ENCODE measurements around the gene CHN1. TPM values are rescaled to one million over a fixed set of nuclear protein-coding genes. Genes with fewer than 3 reads are reported as not detected.

The CHN1 gene
- total RNA-seq, 2 experiments from 2014 or later: 5.3 to 5.6 TPM

- ATAC-seq (ENCODE audit: poor library complexity) (no peak), DNase-seq (no peak)
- intact Hi-C loops (cut with DNase I, micrococcal nuclease): no loop called here
- H3K36me3 Mint-ChIP-seq (ENCODE audit: low read depth): no peaks in the 10 kb centered on the region
- Histone ChIP-seq H3K4me1 (ENCODE audit: insufficient read depth, low read length) (peaks cover 15% of the 10 kb centered on the region), H3K36me3 (ENCODE audit: insufficient read depth, low read length) (no peaks in the 10 kb centered on the region), H3K27ac (ENCODE audit: low read depth in 1 of 2, low read length in 2 of 2) (no peak overlapping the region), H3K4me3 (ENCODE audit: low read length) (no peak overlapping the region), H3K27me3 (ENCODE audit: control insufficient read depth in 1 of 2, insufficient read depth in 2 of 2, low read length in 2 of 2) (no peaks in the 10 kb centered on the region), H3K9me3 (ENCODE audit: control insufficient read depth in 1 of 2, insufficient read depth in 1 of 2, low read length in 2 of 2) (no peaks in the 10 kb centered on the region)
- H3K4me1 Mint-ChIP-seq (ENCODE audit: low read depth): peaks cover 14% of the 10 kb centered on the region
- ChIA-PET POLR2A (no interaction called here), CTCF (interaction anchor here (0.6 to 1.7 kb wide), 2 partner anchors 36 to 92 kb away, joined by 3 to 5 read pairs; no protein-coding TSS in a partner anchor)
- H3K9me3 Mint-ChIP-seq: no peaks in the 10 kb centered on the region
- H3K27me3 Mint-ChIP-seq: no peaks in the 10 kb centered on the region
- TF ChIP-seq, protein P1, sequence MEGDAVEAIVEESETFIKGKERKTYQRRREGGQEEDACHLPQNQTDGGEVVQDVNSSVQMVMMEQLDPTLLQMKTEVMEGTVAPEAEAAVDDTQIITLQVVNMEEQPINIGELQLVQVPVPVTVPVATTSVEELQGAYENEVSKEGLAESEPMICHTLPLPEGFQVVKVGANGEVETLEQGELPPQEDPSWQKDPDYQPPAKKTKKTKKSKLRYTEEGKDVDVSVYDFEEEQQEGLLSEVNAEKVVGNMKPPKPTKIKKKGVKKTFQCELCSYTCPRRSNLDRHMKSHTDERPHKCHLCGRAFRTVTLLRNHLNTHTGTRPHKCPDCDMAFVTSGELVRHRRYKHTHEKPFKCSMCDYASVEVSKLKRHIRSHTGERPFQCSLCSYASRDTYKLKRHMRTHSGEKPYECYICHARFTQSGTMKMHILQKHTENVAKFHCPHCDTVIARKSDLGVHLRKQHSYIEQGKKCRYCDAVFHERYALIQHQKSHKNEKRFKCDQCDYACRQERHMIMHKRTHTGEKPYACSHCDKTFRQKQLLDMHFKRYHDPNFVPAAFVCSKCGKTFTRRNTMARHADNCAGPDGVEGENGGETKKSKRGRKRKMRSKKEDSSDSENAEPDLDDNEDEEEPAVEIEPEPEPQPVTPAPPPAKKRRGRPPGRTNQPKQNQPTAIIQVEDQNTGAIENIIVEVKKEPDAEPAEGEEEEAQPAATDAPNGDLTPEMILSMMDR (IDR thresholded peaks at IDR 0.05): no peak
- no peak overlapping the region for H3K27ac Mint-ChIP-seq
- H3K4me3 Mint-ChIP-seq: no peak overlapping the region
Observed at GRCh38 chr2:174785481-174785880, 219.7 kb downstream of the CHN1 start.

- TF ChIP-seq, protein P1 (IDR thresholded peaks at IDR 0.05): no peak
- no peak for ATAC-seq (ENCODE audit: poor library complexity)
- DNase-seq: no peak
- Histone ChIP-seq H3K9me3 (ENCODE audit: control insufficient read depth in 1 of 2, insufficient read depth in 1 of 2, low read length in 2 of 2) (no peaks in the 10 kb centered on the region), H3K27ac (ENCODE audit: low read depth in 1 of 2, low read length in 2 of 2) (no peak overlapping the region), H3K36me3 (ENCODE audit: insufficient read depth, low read length) (no peaks in the 10 kb centered on the region), H3K4me1 (ENCODE audit: insufficient read depth, low read length) (peaks cover 21% of the 10 kb centered on the region), H3K27me3 (ENCODE audit: control insufficient read depth in 1 of 2, insufficient read depth in 2 of 2, low read length in 2 of 2) (no peaks in the 10 kb centered on the region), H3K4me3 (ENCODE audit: low read length) (no peak overlapping the region)
- no peaks in the 10 kb centered on the region for H3K36me3 Mint-ChIP-seq (ENCODE audit: low read depth)
- no peak overlapping the region for H3K4me3 Mint-ChIP-seq
- H3K27me3 Mint-ChIP-seq: no peaks in the 10 kb centered on the region
- H3K27ac Mint-ChIP-seq: no peak overlapping the region
- intact Hi-C loops (cut with DNase I, micrococcal nuclease): no loop called here
- peaks cover 20% of the 10 kb centered on the region for H3K4me1 Mint-ChIP-seq (ENCODE audit: low read depth)
- ChIA-PET CTCF (interaction anchor here (0.6 to 1.7 kb wide), 2 partner anchors 36 to 93 kb away, joined by 3 to 5 read pairs; no protein-coding TSS in a partner anchor), POLR2A (no interaction called here)
- no peaks in the 10 kb centered on the region for H3K9me3 Mint-ChIP-seq
Observed at GRCh38 chr2:174784909-174785308, 220.3 kb downstream of the CHN1 start.

DNA sequence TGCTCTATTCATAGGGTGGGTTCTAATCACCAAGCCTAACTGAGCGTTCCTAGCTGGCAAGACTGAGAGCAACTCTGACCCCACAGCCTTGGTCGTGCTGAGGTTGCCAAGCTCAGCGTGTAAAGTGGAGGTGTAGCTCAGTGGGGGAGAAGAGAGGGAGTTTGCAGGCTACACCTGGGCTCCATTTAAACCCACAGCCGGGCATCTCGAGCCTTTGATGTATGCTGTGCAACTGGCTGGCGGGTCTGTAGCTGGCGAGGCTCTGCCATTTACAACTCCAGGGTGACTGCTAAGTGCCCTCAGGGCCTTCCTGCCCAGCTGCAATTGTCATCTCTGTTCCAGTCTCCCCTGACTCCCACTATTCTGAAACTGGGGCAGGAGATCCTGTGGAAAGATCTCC, 220.9 kb downstream of the CHN1 start:
- H3K4me3 ChIP-seq (ENCODE audit: low read length): no peak overlapping the region
- no peak overlapping the region for H3K4me3 Mint-ChIP-seq
- H3K4me1 Mint-ChIP-seq (ENCODE audit: low read depth): peaks cover 24% of the 10 kb centered on the region
- H3K27me3 Mint-ChIP-seq: no peaks in the 10 kb centered on the region
- no peaks in the 10 kb centered on the region for H3K36me3 ChIP-seq (ENCODE audit: insufficient read depth, low read length)
- intact Hi-C loops (cut with DNase I, micrococcal nuclease): no loop called here
- no peaks in the 10 kb centered on the region for H3K36me3 Mint-ChIP-seq (ENCODE audit: low read depth)
- peaks cover 26% of the 10 kb centered on the region for H3K4me1 ChIP-seq (ENCODE audit: insufficient read depth, low read length)
- H3K27me3 ChIP-seq (ENCODE audit: control insufficient read depth in 1 of 2, insufficient read depth in 2 of 2, low read length in 2 of 2): no peaks in the 10 kb centered on the region
- CTCF ChIA-PET: interaction anchor here (1.7 kb wide), 1 partner anchor 35 kb away, joined by 5 read pairs; no protein-coding TSS in a partner anchor
- H3K27ac Mint-ChIP-seq: no peak overlapping the region
- H3K9me3 ChIP-seq (ENCODE audit: control insufficient read depth in 1 of 2, insufficient read depth in 1 of 2, low read length in 2 of 2): no peaks in the 10 kb centered on the region
- H3K9me3 Mint-ChIP-seq: no peaks in the 10 kb centered on the region
- no peak overlapping the region for H3K27ac ChIP-seq (ENCODE audit: low read depth in 1 of 2, low read length in 2 of 2)
- TF ChIP-seq, protein P1 (IDR thresholded peaks at IDR 0.05): no peak
- DNase-seq: no peak
- ATAC-seq (ENCODE audit: poor library complexity): no peak
- POLR2A ChIA-PET: no interaction called here

Data from CD4-positive, alpha-beta T cell (primary cell).